ENCODE results near the gene DHDDS. TPM values are rescaled to one million over a fixed set of nuclear protein-coding genes. Genes with fewer than 3 reads are reported as not detected.

Gene DHDDS
- total RNA-seq, 3 donors from 2014 or later: 37.0 to 85.9 (median 42.9) TPM

GRCh38 chr1:26516987-26517765, 85.1 kb downstream of the DHDDS start:
- Histone ChIP-seq H3K4me3 (no peak overlapping the region), H3K27me3 (no peaks in the 10 kb centered on the region), H3K36me3 (no peaks in the 10 kb centered on the region), H3K9me3 (no peaks in the 10 kb centered on the region), H3K27ac (no peak overlapping the region), H3K4me1 (no peaks in the 10 kb centered on the region)
- intact Hi-C loops (cut with DNase I; ENCODE audit: low total_unique reads): loop anchor here (5.0 kb wide), 1 partner anchor 440 kb away; no protein-coding TSS in a partner anchor
- TF ChIP-seq POLR2A (IDR thresholded peaks at IDR 0.05) (no peak), CTCF (IDR thresholded peaks at IDR 0.05) (no peak), POLR2AphosphoS5 (IDR thresholded peaks at IDR 0.05) (no peak)
- DNase-seq (ENCODE audit: low spot score in 2 of 2): no peak

GRCh38 chr1:26517766-26518049, 85.6 kb downstream of the DHDDS start:
- no peaks in the 10 kb centered on the region for H3K36me3 ChIP-seq
- H3K9me3 ChIP-seq: no peaks in the 10 kb centered on the region
- intact Hi-C loops (cut with DNase I; ENCODE audit: low total_unique reads): loop anchor here (5.0 kb wide), 1 partner anchor 440 kb away; no protein-coding TSS in a partner anchor
- no peak overlapping the region for H3K27ac ChIP-seq
- H3K27me3 ChIP-seq: no peaks in the 10 kb centered on the region
- TF ChIP-seq CTCF (IDR thresholded peaks at IDR 0.05) (no peak), POLR2AphosphoS5 (IDR thresholded peaks at IDR 0.05) (no peak), POLR2A (IDR thresholded peaks at IDR 0.05) (no peak)
- no peak overlapping the region for H3K4me3 ChIP-seq
- H3K4me1 ChIP-seq: no peaks in the 10 kb centered on the region
- no peak for DNase-seq (ENCODE audit: low spot score in 2 of 2)

GRCh38 chr1:26518355-26518754, 86.2 kb downstream of the DHDDS start:
- Histone ChIP-seq H3K9me3 (no peaks in the 10 kb centered on the region), H3K27ac (no peak overlapping the region), H3K36me3 (no peaks in the 10 kb centered on the region), H3K27me3 (no peaks in the 10 kb centered on the region), H3K4me3 (no peak overlapping the region), H3K4me1 (no peaks in the 10 kb centered on the region)
- intact Hi-C loops (cut with DNase I; ENCODE audit: low total_unique reads): loop anchor here (5.0 kb wide), 1 partner anchor 439 kb away; no protein-coding TSS in a partner anchor
- DNase-seq (ENCODE audit: low spot score in 2 of 2): no peak
- no peak for TF ChIP-seq CTCF (IDR thresholded peaks at IDR 0.05)
- TF ChIP-seq POLR2AphosphoS5 (IDR thresholded peaks at IDR 0.05): no peak
- TF ChIP-seq POLR2A (IDR thresholded peaks at IDR 0.05): no peak

- Histone ChIP-seq H3K4me1 (no peaks in the 10 kb centered on the region), H3K9me3 (no peaks in the 10 kb centered on the region), H3K27me3 (no peaks in the 10 kb centered on the region), H3K27ac (no peak overlapping the region), H3K36me3 (no peaks in the 10 kb centered on the region), H3K4me3 (no peak overlapping the region)
- TF ChIP-seq CTCF (IDR thresholded peaks at IDR 0.05) (no peak), POLR2A (IDR thresholded peaks at IDR 0.05) (no peak), POLR2AphosphoS5 (IDR thresholded peaks at IDR 0.05) (no peak)
- intact Hi-C loops (cut with DNase I; ENCODE audit: low total_unique reads): no loop called here
- no peak for DNase-seq (ENCODE audit: low spot score in 2 of 2)
Observed at GRCh38 chr1:26520339-26520738, 88.2 kb downstream of the DHDDS start.

Other genes with a start within 250 kb of the DHDDS start
- gene CATSPER4, start 241.7 kb upstream of the DHDDS start, total RNA-seq: not detected
- 10 to 100 TPM in 1 of 3 donors, 1 to 10 TPM in 2; 4.8 to 11.7 (median 7.5) TPM for gene CEP85, start 198.1 kb upstream of the DHDDS start, total RNA-seq
- 10 to 100 TPM; 27.5 to 55.7 (median 50.1) TPM for gene SH3BGRL3, start 152.2 kb upstream of the DHDDS start, total RNA-seq
- 10 to 100 TPM; 15.0 to 25.5 (median 24.9) TPM for gene UBXN11, start 125.7 kb upstream of the DHDDS start, total RNA-seq
- gene CD52, start 114.4 kb upstream of the DHDDS start, total RNA-seq: 10 to 100 TPM in 2 of 3 donors, 1 to 10 TPM in 1; 8.3 to 12.8 (median 12.3) TPM
- gene CRYBG2, start 78.2 kb upstream of the DHDDS start, total RNA-seq: under 1 TPM in 1 of 3 donors, not detected in 2; 0.66 TPM
- under 1 TPM in 2 of 3 donors, not detected in 1; 0.48 to 0.59 TPM for gene ZNF683, start 59.6 kb upstream of the DHDDS start, total RNA-seq
- not detected for gene LIN28A, start 21.5 kb upstream of the DHDDS start, total RNA-seq
- gene HMGN2, start 40.1 kb downstream of the DHDDS start, total RNA-seq: 100 to 1,000 TPM; 192 to 261 (median 204) TPM
- 10 to 100 TPM; 12.5 to 43.0 (median 30.8) TPM for gene RPS6KA1, start 97.4 kb downstream of the DHDDS start, total RNA-seq